ENCODE results near the gene MYO5B.

The MYO5B gene

DNA sequence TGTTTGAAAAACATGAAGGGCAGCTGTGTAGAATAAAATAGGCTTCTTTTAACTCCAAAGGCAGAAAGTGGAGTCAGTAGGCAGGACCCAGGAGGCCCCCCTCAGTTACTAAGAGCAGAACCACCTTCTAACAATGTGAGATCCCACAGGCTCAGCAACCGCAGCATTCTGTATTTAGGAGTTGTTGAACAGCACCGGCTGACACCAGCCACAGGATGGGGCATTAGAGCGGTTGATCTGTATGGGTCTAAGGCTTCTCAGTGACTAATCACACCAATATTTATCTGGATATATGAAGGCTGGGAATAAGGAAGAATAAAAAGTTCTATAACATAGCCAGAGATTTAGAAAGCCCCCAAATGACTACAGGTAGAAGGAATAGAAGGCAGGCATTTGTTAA lies 51.7 kb downstream of the MYO5B start:
- no peak for DNase-seq

GRCh38 chr18:50142441-50143120 lies 52.4 kb downstream of the MYO5B start:
- DNase-seq, result no peak

- no peak for DNase-seq
Measured at GRCh38 chr18:50138181-50139064, 56.5 kb downstream of the MYO5B start.

GRCh38 chr18:50135903-50136302 lies 59.0 kb downstream of the MYO5B start:
- no peak for DNase-seq

- no peak for DNase-seq
Measured at GRCh38 chr18:50133526-50133925, 61.4 kb downstream of the MYO5B start.

DNA sequence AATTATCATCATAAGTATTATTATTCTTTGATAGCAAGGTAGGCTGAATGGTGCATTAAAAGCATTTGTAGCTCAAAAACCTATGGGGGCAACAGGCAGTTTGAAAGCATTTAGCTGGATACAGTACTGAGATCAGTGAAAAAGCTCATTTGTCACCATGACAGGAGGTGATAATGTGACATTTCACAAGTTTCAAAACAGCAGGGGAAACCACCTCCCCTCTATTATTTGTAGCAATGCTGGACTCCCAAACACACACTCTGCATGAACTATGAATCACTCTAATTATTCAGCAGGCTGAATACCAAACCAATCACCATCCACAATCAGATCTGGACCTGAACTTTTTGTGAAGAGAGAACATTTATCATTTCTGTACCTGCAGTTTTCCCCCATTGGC lies 63.4 kb downstream of the MYO5B start:
- DNase-seq, result no peak

GRCh38 chr18:50128506-50129271 lies 66.3 kb downstream of the MYO5B start:
- no peak for DNase-seq

DNA sequence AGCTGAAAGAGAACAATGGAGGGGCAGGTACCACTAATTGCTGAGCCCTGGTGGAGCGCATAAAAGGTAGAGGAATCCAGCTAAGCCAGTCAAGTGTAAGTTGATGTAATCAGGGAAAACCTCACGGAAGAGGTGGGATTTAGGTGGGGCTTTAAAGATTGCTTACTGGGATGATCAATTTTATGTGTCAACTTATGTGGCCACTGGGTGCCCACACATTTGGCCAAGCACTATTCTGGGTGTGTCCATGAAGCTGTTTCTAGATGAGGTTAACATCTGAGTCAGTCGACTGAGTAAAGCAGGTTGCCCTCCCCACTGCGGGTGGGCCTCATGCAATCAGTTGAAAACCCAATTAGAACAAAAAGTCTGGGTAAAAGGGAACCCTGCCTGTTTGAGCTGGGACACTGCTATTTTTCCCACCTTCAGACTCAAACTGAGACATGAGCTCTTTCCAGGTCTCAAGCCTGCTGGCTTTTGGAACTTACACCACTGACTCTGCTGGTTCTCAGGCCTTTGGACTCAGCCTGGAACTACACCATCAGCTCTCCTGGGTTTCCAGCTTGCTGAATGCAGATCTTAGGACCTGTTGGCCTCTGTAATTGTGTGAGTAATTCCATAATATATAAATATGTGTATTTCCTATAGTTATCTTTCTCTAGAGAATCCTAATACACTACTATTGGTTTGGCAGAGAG lies 67.3 kb downstream of the MYO5B start:
- no peak for DNase-seq

DNA sequence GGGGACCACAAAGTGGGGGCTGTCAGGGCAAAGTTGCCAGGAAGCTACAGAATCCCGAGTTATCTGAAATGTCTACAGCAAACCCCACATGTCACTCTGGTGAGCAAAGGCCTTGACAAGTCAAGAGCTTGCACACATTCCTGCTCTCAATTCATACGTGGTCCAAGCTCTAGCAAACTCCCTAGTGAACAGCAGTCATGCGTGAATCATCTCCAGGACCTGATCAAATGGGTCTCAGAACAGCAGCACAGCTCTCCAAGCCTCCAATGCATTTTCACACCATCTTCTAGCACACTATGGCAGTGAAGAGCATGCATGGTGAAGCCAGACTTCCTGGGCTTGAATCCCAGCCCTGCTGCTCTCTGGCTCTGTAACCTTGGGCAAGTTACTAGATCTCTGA lies 68.5 kb downstream of the MYO5B start:
- DNase-seq, result no peak

DNA sequence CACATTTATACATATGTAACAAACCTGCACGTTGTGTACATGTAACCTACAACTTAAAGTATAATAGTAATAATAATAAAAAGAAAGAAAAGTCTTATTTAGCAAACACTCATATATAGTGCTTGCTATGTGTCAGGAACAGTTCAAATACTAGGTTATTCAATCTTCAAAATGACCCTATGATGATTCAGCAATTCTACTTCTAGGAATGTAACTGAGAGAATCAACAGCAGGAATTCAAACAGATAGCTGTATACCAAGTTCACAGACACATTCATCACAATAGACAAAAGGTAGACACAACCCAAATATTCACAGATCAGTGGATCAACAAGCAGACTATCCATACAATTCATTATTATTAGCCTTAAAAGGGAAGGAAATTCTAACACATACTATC lies 69.5 kb downstream of the MYO5B start:
- DNase-seq, result no peak

DNA sequence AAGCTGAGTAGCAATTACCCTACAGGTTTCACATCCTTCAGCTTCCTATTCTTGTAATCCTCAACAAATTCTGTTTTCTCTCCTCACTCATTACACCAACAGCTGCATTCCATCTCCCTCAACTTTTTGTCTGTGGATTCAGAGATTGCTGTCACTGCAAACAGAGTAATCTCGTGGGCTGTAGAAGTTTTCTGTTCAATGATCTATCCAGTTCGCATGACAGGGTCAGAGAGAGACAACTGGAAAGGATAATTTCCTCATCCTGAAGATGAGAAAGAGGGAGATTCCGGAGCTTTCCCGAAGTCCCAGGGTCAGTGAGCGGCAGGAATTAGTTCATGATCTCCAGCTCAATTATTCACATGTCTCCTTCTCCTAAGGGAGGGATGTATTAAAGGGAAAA lies 75.7 kb downstream of the MYO5B start:
- no peak for DNase-seq

DNA sequence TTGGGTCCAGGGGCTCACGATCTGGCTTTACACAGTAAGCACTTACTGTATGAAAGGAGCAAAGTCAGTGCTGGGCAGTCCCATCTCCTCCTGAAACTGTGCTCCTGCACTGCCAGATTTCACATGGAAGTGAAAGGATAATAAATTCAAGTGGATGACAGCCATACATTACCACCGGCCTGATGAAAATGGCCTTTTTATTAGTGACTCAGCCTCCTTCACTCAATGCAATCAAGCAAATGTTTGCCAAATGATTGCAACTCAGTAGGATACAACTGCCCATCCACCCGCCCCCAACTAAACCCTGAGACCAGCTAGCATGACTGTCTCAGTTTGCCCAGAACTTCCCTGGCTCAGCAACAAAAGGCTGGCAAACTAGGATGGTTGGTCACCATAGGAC lies 77.1 kb downstream of the MYO5B start:
- DNase-seq, result no peak

DNA sequence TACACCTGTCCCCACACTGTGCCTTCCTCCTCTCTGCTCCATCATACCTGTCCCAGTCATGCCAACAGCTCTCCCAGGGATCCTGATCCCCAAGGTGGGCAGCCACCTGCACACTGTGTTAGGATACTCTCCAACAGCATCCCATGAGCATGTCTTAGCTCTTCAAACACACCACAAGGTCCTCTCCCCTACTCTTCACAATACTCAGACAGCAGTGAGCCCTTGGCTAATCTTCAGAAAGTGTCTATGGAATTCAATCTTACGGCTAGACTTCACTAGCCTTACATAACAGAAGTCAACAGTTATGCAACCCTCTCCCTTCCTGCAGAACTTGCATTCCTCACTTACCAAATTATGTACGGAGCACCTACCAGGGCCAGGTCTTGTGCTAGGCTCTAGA lies 79.9 kb downstream of the MYO5B start:
- DNase-seq, result no peak

GRCh38 chr18:50114448-50114847 lies 80.5 kb downstream of the MYO5B start:
- DNase-seq, result no peak

- DNase-seq, result no peak
Measured at GRCh38 chr18:50113726-50114125, 81.2 kb downstream of the MYO5B start.

DNA sequence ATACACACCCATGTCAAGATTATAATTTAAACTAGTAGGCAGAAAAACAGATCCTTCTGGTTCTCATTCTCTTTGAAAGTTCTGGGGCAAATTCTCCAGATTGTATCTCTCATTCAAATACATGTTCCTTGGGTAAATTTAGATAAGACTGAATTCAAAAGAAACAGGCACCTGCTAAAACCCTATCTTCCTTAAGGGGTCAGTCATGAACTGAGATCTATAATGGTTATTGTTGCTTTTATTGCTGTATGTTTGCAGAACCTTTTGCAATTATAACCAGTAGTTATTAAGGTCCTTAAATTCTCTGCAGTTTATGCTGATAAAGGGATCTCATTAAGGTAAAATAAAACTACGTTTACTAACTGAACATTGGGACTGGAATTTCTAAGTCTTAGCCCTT lies 83.5 kb downstream of the MYO5B start:
- no peak for DNase-seq

GRCh38 chr18:50107468-50107977 lies 87.4 kb downstream of the MYO5B start:
- DNase-seq, result no peak

GRCh38 chr18:50105027-50105426 lies 89.9 kb downstream of the MYO5B start:
- DNase-seq, result no peak

- no peak for DNase-seq
Measured at GRCh38 chr18:50104421-50104820, 90.5 kb downstream of the MYO5B start.

GRCh38 chr18:50099725-50100407 lies 95.1 kb downstream of the MYO5B start:
- no peak for DNase-seq

- no peak for DNase-seq
Measured at GRCh38 chr18:50097702-50098101, 97.2 kb downstream of the MYO5B start.

DNA sequence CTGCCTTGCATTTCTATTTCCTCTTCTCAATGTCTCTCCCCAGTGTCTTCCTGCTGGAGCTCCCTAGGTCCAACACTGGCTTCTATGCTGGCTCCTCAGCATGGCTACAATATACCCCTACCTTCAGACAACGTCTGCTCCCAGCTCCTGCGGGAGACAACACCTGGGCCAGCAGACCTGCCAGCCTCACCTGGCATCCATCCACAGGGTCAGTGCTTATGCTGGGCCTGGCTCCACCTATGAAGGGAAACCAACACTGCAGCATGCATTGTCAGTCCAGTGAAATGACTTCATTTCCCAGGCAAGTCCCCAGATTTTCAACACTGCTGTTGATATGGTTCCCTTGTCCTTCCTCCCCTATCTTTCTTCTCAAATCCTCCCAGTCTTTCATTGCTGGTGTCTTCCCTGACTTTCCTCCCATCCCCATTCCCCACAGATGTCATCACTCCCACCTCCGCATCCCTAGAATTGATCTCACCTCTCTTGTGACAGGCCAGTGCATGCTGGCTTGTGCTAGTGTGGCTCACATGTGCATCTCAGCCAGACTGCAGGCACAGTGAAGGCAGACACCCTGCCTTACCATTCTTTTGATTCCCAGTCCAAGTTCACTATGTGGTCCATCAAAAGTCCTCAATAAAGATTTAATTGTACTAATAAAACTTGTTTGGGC lies 98.0 kb downstream of the MYO5B start:
- no peak for DNase-seq
